Measurements from ENCODE around the gene RTN4RL1.
A peak's percentile ranks its signal among the peaks of the same experiment; 100 is the strongest.

RTN4RL1 gene

DNA sequence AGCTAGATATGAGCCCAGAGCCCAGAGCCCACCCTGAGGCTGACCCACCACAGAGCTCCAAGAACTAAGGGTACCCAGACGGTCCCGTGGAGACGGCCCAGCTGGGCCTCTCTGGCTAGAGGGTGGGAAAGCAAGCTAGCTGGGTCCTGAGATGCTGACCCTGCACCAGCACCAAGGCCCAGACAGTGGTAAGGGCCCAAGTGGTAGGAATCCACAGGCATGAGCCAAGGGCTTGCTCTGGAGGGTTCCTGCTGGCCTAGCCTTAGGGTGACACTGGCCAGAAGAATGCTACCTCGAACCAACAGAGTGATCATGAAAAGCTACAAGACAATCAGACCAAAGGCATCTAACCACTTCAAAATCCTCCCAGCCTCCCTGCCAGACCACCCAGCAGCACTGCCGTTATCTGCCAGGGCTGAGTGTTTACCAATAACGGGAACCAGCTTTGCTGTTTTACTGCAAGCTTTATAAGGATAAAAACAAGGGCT, 42.9 kb upstream of the RTN4RL1 start:
- no peak overlapping the region for H3K4me3 ChIP-seq (ENCODE audit: control insufficient read depth, low read depth, low read length)
- peak; percentile 88 for DNase-seq (ENCODE audit: low read depth)
- TF ChIP-seq, protein P1, sequence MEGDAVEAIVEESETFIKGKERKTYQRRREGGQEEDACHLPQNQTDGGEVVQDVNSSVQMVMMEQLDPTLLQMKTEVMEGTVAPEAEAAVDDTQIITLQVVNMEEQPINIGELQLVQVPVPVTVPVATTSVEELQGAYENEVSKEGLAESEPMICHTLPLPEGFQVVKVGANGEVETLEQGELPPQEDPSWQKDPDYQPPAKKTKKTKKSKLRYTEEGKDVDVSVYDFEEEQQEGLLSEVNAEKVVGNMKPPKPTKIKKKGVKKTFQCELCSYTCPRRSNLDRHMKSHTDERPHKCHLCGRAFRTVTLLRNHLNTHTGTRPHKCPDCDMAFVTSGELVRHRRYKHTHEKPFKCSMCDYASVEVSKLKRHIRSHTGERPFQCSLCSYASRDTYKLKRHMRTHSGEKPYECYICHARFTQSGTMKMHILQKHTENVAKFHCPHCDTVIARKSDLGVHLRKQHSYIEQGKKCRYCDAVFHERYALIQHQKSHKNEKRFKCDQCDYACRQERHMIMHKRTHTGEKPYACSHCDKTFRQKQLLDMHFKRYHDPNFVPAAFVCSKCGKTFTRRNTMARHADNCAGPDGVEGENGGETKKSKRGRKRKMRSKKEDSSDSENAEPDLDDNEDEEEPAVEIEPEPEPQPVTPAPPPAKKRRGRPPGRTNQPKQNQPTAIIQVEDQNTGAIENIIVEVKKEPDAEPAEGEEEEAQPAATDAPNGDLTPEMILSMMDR (conservative IDR thresholded peaks at IDR 0.05; ENCODE audit: control insufficient read depth, insufficient read depth, low read depth, low read length), result peak; percentile 17

DNA sequence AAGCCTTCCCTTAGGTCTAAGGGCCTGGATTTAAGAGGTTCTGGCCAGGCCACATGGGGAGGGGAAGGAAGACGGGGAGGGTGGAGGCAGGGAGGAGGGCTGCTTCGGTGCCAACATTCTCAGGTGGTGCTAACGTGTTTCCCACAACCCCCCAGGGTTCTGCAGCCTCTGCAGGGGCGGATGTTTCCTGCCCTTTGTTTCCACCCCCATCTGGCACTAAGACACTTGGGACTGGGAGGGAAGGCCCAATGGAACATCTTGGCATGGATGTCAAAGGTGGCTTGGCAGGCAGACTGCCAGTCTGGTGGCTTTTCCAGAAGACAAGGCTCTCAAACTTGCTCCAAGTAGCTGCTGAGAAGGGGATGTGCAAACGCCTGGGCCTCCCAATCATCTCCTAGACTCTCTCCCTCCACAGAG, 42.5 kb upstream of the RTN4RL1 start:
- TF ChIP-seq, protein P1 (conservative IDR thresholded peaks at IDR 0.05; ENCODE audit: control insufficient read depth, insufficient read depth, low read depth, low read length), result no peak
- peak; percentile 84 for DNase-seq (ENCODE audit: low read depth)
- H3K4me3 ChIP-seq (ENCODE audit: control insufficient read depth, low read depth, low read length), result no peak overlapping the region

DNA sequence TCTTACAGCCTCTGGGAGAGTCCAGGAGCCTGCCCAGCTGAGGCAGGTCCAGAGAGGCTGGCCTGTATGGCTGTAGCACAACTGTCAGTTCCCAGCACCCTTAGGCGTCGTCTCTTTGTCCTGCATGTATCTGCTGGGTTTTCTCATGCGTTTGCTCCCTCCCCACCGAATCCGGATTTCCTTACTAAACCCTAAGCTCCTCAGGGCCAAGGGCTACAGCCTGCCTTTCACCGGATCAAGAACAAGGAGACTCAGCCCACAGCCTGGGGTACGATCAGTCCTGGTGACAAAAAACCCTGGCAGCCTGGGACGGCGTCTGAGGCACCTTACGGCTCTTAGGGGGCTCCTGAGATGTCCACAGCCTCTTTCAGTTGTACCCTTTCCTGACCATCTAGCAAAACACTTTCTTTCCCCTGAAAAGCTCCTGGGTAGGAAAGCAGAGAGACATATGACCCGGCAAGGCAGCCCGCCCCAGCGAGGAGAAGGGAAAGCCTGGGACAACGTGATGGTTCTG, 42.0 kb upstream of the RTN4RL1 start:
- H3K4me3 ChIP-seq (ENCODE audit: control insufficient read depth, low read depth, low read length), result no peak overlapping the region
- TF ChIP-seq, protein P1 (conservative IDR thresholded peaks at IDR 0.05; ENCODE audit: control insufficient read depth, insufficient read depth, low read depth, low read length), result no peak
- DNase-seq (ENCODE audit: low read depth), result no peak

DNA sequence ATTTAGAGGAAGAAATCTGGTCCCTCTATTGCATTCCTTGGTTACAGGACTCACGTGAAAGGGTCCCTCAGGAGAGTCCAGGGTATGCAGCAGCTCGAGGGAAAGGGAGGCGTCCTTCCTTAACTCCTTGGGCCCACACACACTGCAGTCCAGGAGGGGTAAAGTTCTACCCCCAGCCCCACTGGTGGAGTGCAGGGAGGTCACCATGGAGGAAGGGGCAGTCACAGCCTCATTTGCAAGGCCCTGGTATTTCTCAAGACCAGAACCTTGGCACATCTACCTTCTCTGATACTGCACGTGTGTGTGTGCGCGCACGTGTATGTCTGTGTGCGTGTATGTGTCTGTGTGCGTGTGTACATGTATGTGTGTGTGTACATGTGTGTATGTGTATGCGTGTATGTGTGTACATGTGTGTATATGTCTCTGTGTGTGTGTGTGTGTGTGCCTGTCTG, 40.8 kb upstream of the RTN4RL1 start:
- TF ChIP-seq, protein P1 (conservative IDR thresholded peaks at IDR 0.05; ENCODE audit: control insufficient read depth, insufficient read depth, low read depth, low read length), result no peak
- DNase-seq (ENCODE audit: low read depth), result no peak
- H3K4me3 ChIP-seq (ENCODE audit: control insufficient read depth, low read depth, low read length), result no peak overlapping the region

DNA sequence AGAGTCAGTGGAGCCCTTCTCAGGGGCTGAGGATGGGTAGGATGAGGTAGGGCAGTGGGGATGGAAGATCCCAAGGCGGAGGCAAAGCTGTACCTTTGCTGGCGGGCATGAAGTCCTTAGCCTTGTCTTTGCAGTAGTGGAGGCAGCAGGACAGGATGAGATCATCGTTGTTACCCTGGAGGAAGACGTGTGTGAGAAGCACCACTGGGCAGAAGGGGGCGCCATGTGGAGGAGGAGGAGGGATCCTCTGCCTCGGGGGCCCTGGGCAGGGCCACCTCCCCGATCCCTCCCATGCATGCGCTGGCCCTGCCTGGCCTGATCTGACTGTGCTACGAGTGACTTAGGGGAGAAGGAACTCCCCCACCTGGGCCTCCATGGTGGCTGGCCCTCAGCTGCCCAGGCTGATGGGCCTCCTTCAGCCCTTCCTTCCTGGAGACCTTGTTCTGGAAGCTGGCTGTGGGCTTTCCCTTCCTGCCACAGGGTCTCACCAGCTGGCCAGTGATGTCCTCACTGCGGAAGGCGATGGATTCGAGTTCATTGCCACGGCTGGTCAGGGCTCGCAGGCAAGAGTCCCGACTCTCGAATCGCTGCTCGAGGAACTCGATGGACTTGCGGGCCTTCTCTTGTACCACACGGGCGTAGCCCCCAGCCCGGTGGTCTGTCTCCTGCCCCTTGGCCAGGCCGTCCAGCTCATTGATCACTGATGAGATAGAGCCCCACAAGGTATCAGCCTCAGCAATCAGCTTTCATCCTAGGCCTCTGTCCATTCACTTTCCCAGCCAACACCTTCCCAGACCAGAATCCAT, 40.0 kb upstream of the RTN4RL1 start:
- TF ChIP-seq, protein P1 (conservative IDR thresholded peaks at IDR 0.05; ENCODE audit: control insufficient read depth, insufficient read depth, low read depth, low read length), result peak; percentile 59
- H3K4me3 ChIP-seq (ENCODE audit: control insufficient read depth, low read depth, low read length), result no peak overlapping the region
- DNase-seq (ENCODE audit: low read depth), result peak; percentile 87

DNA sequence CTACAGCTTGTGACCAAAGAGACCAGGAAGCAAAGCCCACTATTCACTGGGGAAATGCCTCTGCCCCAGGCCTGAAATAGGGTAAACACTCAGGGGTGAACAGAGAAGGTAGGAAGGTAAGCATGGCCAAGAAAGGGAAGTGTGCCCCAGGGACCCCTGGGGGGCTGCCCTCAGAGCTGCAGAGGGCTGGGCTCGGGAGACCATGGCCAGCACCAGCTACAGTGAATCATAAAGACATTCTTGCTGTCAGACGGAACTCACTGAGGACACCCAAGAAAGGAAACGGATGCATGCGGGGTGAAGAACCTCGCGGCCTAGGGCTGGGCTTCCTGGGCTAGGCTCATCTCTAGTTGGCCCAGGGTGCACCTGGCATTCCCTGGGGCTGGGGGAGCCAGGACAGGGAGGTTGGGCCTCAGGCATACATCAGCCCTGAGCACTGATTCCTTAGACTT, 39.4 kb upstream of the RTN4RL1 start:
- no peak overlapping the region for H3K4me3 ChIP-seq (ENCODE audit: control insufficient read depth, low read depth, low read length)
- DNase-seq (ENCODE audit: low read depth), result peak; percentile 66
- TF ChIP-seq, protein P1 (conservative IDR thresholded peaks at IDR 0.05; ENCODE audit: control insufficient read depth, insufficient read depth, low read depth, low read length), result no peak

Data from fibroblast of mammary gland (primary cell).